C4-2B (cell line): ENCODE data around the gene GFOD1.

ENCODE experiments used
- CTCF ChIP-seq: fragments of 450-650 bp; conservative IDR thresholded peaks from 2 replicates; pipeline ENCODE4 v1.5.1; 2017; ENCODE audit warnings: mild to moderate bottlenecking
- ZFX ChIP-seq: fragments of 450-650 bp; IDR thresholded peaks from 2 replicates; pipeline ENCODE4 v1.6.1; 2017

- TF ChIP-seq CTCF (no peak), ZFX (no peak)
Observed at GRCh38 chr6:13484138-13484708, 3.2 kb downstream of the GFOD1 start.
